Fibroblast of lung (primary cell): Measurements from ENCODE around the gene IL25. TPM values are rescaled to one million over a fixed set of nuclear protein-coding genes. Genes with fewer than 3 reads are reported as not detected.
"Not testable (repeated sequence)": the region's sequence is repeated elsewhere in the genome, so short reads cannot be mapped to it uniquely, and the experiment has no call there.

Experiments
- DNase-seq, 2 donors: peaks; one replicate each; pipeline versions ENCODE4 v3.0.0 to v3.0.0-alpha.2; 2010; ENCODE audit warnings: low read depth in 2 of 2
- H2AFZ ChIP-seq: 2 replicates; pipeline ENCODE4 v1.5.1; 2012; ENCODE audit warnings: low read length, control low read depth, inconsistent platforms
- H3K27ac ChIP-seq: 2 replicates; pipeline ENCODE4 v1.5.1; 2011; ENCODE audit warnings: low read length, control low read depth; ENCODE audit not compliant: insufficient read depth
- H3K27me3 ChIP-seq: 2 replicates; pipeline ENCODE4 v1.5.1; 2011; ENCODE audit warnings: mild to moderate bottlenecking, low read length; ENCODE audit not compliant: control insufficient read depth, insufficient read depth
- H3K36me3 ChIP-seq: 2 replicates; pipeline ENCODE4 v1.5.1; 2011; ENCODE audit warnings: low read length; ENCODE audit not compliant: control insufficient read depth, insufficient read depth
- H3K4me1 ChIP-seq: 2 replicates; pipeline ENCODE4 v1.5.1; 2011; ENCODE audit warnings: low read length; ENCODE audit not compliant: control insufficient read depth, insufficient read depth; ENCODE audit errors: extremely low read depth
- H3K4me2 ChIP-seq: 2 replicates; pipeline ENCODE4 v1.5.1; 2011; ENCODE audit warnings: low read length, control low read depth; ENCODE audit not compliant: insufficient read depth; ENCODE audit errors: extremely low read depth
- H3K4me3 ChIP-seq, 4 experiments: fragments of 200-600 bp in 1 of 4; sonication (generic) in 1 of 4; replicated peaks in 1 of 4; 2 replicates each; pipeline ENCODE4 v1.5.1; 2011 to 2016; ENCODE audit warnings: low read length in 4 of 4, low read depth in 3 of 4, mild to moderate bottlenecking in 3 of 4, control low read depth in 2 of 4, inconsistent platforms in 1 of 4, mixed read lengths in 1 of 4; ENCODE audit not compliant: insufficient read depth in 1 of 4; ENCODE audit errors: control extremely low read depth in 1 of 4
- H3K79me2 ChIP-seq: 2 replicates; pipeline ENCODE4 v1.5.1; 2012; ENCODE audit warnings: mild to moderate bottlenecking, low read length, inconsistent platforms; ENCODE audit not compliant: control insufficient read depth, insufficient read depth
- H3K9ac ChIP-seq: 2 replicates; pipeline ENCODE4 v1.5.1; 2011; ENCODE audit warnings: mild to moderate bottlenecking, low read length, control low read depth; ENCODE audit not compliant: insufficient read depth
- H3K9me3 ChIP-seq: 2 replicates; pipeline ENCODE4 v1.5.1; 2012; ENCODE audit warnings: low read depth, low read length; ENCODE audit not compliant: control insufficient read depth, insufficient read depth
- H4K20me1 ChIP-seq: 2 replicates; pipeline ENCODE4 v1.5.1; 2011; ENCODE audit warnings: low read length; ENCODE audit not compliant: control insufficient read depth, insufficient read depth; ENCODE audit errors: extremely low read depth
- CTCF ChIP-seq, 2 donors: IDR thresholded peaks in 1 of 2; conservative IDR thresholded peaks in 1 of 2; 1 replicate in 1 of 2; 2 replicates in 1 of 2; pipeline ENCODE4 v1.5.1; 2011 to 2012; ENCODE audit warnings: low read length in 2 of 2, control low read depth in 1 of 2, inconsistent platforms in 1 of 2, low read depth in 1 of 2, mild to moderate bottlenecking in 1 of 2
- EZH2 ChIP-seq: IDR thresholded peaks from 2 replicates; pipeline ENCODE4 v1.5.1; 2012; ENCODE audit warnings: low read length, control low read depth, mild to moderate bottlenecking; ENCODE audit errors: missing control alignments
- polyA plus RNA-seq, 2 donors: library from polyadenylated mRNA; depleted of rRNA in 1 of 2; stranded (reverse) in 1 of 2; unstranded in 1 of 2; fragments of >200 nt; gene quantifications; 2 replicates each; pipeline ENCODE4 v1.2.1, GENCODE V29; 2011 to 2012; ENCODE audit warnings: missing spikeins in 1 of 2
- total RNA-seq: library from RNA; depleted of rRNA; stranded (reverse); fragments of >200 nt; gene quantifications from 2 replicates; pipeline ENCODE4 v1.2.1, GENCODE V29; 2014

The IL25 gene
- total and polyA plus RNA-seq, 2 donors (not counting 1 experiment from before 2014, with no cell fraction given), result not detected

GRCh38 chr14:23421594-23421993 lies 49.0 kb downstream of the IL25 start:
- Histone ChIP-seq H2AFZ (no peak overlapping the region), H3K27ac (no peak overlapping the region), H3K4me2 (no peak overlapping the region), H4K20me1 (no peaks in the 10 kb centered on the region), H3K4me3 (no peak overlapping the region), H3K36me3 (no peaks in the 10 kb centered on the region), H3K4me1 (no peaks in the 10 kb centered on the region), H3K79me2 (no peaks in the 10 kb centered on the region), H3K27me3 (peaks cover 6% of the 10 kb centered on the region), H3K9me3 (no peaks in the 10 kb centered on the region), H3K9ac (no peak overlapping the region)
- DNase-seq, result no peak
- TF ChIP-seq CTCF (conservative IDR thresholded peaks at IDR 0.05 in 1 of 2, IDR thresholded peaks at IDR 0.05 in 1 of 2; ENCODE audit: low read depth in 1 of 2, low read length in 2 of 2) (no peak), EZH2 (no peak)

DNA sequence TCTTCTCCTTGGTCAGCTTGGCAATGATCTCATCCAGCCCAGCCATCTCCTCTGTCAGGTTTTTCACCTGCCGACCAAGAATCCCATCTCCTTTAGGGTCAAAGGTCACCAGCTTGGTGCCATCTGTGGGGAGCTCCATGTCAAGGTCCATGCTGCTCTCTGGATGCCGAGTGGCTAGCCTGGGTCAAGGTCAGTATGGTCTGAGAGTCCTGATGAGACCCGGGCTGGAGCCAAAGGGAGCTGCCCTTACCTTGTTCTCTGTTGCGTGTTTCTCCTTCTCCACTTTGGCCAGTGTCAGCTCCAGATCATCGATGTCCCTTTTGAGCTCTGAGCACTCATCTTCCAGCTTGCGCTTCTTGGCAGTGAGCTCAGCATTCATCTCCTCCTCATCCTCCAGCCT lies 51.0 kb downstream of the IL25 start:
- Histone ChIP-seq H3K27me3 (peaks cover 6% of the 10 kb centered on the region), H2AFZ (no peak overlapping the region), H3K27ac (no peak overlapping the region), H3K36me3 (no peaks in the 10 kb centered on the region), H3K9ac (no peak overlapping the region), H3K9me3 (no peaks in the 10 kb centered on the region), H3K79me2 (no peaks in the 10 kb centered on the region), H3K4me2 (no peak overlapping the region), H4K20me1 (no peaks in the 10 kb centered on the region), H3K4me1 (no peaks in the 10 kb centered on the region), H3K4me3 (no peak overlapping the region)
- TF ChIP-seq CTCF (conservative IDR thresholded peaks at IDR 0.05 in 1 of 2, IDR thresholded peaks at IDR 0.05 in 1 of 2; ENCODE audit: low read depth in 1 of 2, low read length in 2 of 2) (no peak), EZH2 (no peak)
- DNase-seq, result no peak

- Histone ChIP-seq H3K9me3 (no peaks in the 10 kb centered on the region), H2AFZ (no peak overlapping the region), H3K4me1 (no peaks in the 10 kb centered on the region), H3K4me3 (no peak overlapping the region), H3K79me2 (no peaks in the 10 kb centered on the region), H3K27me3 (peaks cover 6% of the 10 kb centered on the region), H3K4me2 (no peak overlapping the region), H3K36me3 (no peaks in the 10 kb centered on the region), H4K20me1 (no peaks in the 10 kb centered on the region), H3K9ac (no peak overlapping the region), H3K27ac (no peak overlapping the region)
- TF ChIP-seq EZH2 (no peak), CTCF (conservative IDR thresholded peaks at IDR 0.05 in 1 of 2, IDR thresholded peaks at IDR 0.05 in 1 of 2; ENCODE audit: low read depth in 1 of 2, low read length in 2 of 2) (no peak)
- no peak for DNase-seq
These were observed 52.6 kb downstream of the IL25 start for GRCh38 chr14:23425169-23425568.

- not testable (repeated sequence) for H3K27me3 ChIP-seq, H3K27ac ChIP-seq, H3K4me1 ChIP-seq, H3K4me2 ChIP-seq, H4K20me1 ChIP-seq, H3K4me3 ChIP-seq, H3K9ac ChIP-seq, H2AFZ ChIP-seq, H3K9me3 ChIP-seq, H3K79me2 ChIP-seq, DNase-seq, H3K36me3 ChIP-seq
These were observed 53.2 kb downstream of the IL25 start for GRCh38 chr14:23425798-23426197.
